ENCODE results near the gene OMP. TPM values are rescaled to one million over a fixed set of nuclear protein-coding genes. Genes with fewer than 3 reads are reported as not detected.

Gene OMP
- total and polyA plus RNA-seq, 3 experiments from 2014 or later = not detected

GRCh38 chr11:77071671-77072605, 30.7 kb upstream of the OMP start:
- ChIA-PET CTCF (interaction anchor here (1.4 kb wide), 2 partner anchors 10 to 19 kb away, joined by 4 to 9 read pairs; no protein-coding TSS in a partner anchor), POLR2A (no interaction called here)
- peak overlapping the region in 6 of 8 donors; percentile 2 to 88 (median 34) for H3K27ac Mint-ChIP-seq

GRCh38 chr11:77072851-77073327, 29.8 kb upstream of the OMP start:
- Mint-ChIP-seq H3K27me3 (no peaks in the 10 kb centered on the region), H3K4me1 (peaks cover 22 to 28% (median 22%) of the 10 kb centered on the region in 3 donors), H3K9me3 (no peaks in the 10 kb centered on the region), H3K27ac (peak overlapping the region in 2 of 8 donors; percentile 4 to 14), H3K36me3 (no peaks in the 10 kb centered on the region), H3K4me3 (peak overlapping the region; percentile 5 to 83 (median 45))
- POLR2A ChIA-PET = interaction anchor here (0.6 kb wide), 1 partner anchor 581 kb away, joined by 4 read pairs; no protein-coding TSS in a partner anchor
- CTCF ChIA-PET = interaction anchor here (1.4 kb wide), 2 partner anchors 9 to 18 kb away, joined by 4 to 9 read pairs; no protein-coding TSS in a partner anchor
- H3K4me3 ChIP-seq (ENCODE audit: low read length) = no peak overlapping the region
- H3K4me1 ChIP-seq (ENCODE audit: insufficient read depth, low read length) = peaks cover 17% of the 10 kb centered on the region
- no peaks in the 10 kb centered on the region for H3K36me3 ChIP-seq (ENCODE audit: insufficient read depth, low read length)
- H3K27ac ChIP-seq (ENCODE audit: low read depth, low read length) = no peak overlapping the region
- no peaks in the 10 kb centered on the region for H3K9me3 ChIP-seq (ENCODE audit: low read length)
- peak in 1 of 5 donors; percentile 40 for DNase-seq
- no peaks in the 10 kb centered on the region for H3K27me3 ChIP-seq (ENCODE audit: insufficient read depth, low read length, poor library complexity, severe bottlenecking)

More at GRCh38 chr11:77071671-77072605, 30.7 kb upstream of the OMP start:
- Mint-ChIP-seq H3K9me3 (no peaks in the 10 kb centered on the region), H3K27me3 (no peaks in the 10 kb centered on the region), H3K36me3 (no peaks in the 10 kb centered on the region), H3K4me3 (peak overlapping the region in 6 of 7 donors; percentile 2 to 73 (median 50)), H3K4me1 (peaks cover 22 to 35% (median 27%) of the 10 kb centered on the region in 3 donors)
- Histone ChIP-seq H3K27me3 (ENCODE audit: insufficient read depth, low read length, poor library complexity, severe bottlenecking) (no peaks in the 10 kb centered on the region), H3K9me3 (ENCODE audit: low read length) (no peaks in the 10 kb centered on the region), H3K36me3 (ENCODE audit: insufficient read depth, low read length) (no peaks in the 10 kb centered on the region), H3K4me1 (ENCODE audit: insufficient read depth, low read length) (peaks cover 25% of the 10 kb centered on the region), H3K4me3 (ENCODE audit: low read length) (no peak overlapping the region), H3K27ac (ENCODE audit: low read depth, low read length) (no peak overlapping the region)
- peak in 1 of 5 donors; percentile 37 for DNase-seq

GRCh38 chr11:77073328-77074001, 29.2 kb upstream of the OMP start:
- DNase-seq = no peak
- ChIA-PET CTCF (interaction anchor here (1.4 kb wide), 2 partner anchors 8 to 18 kb away, joined by 4 to 9 read pairs; no protein-coding TSS in a partner anchor), POLR2A (interaction anchor here (0.6 kb wide), 1 partner anchor 581 kb away, joined by 4 read pairs; no protein-coding TSS in a partner anchor)
- no peaks in the 10 kb centered on the region for H3K36me3 ChIP-seq (ENCODE audit: insufficient read depth, low read length)
- no peaks in the 10 kb centered on the region for H3K9me3 Mint-ChIP-seq
- H3K9me3 ChIP-seq (ENCODE audit: low read length) = no peaks in the 10 kb centered on the region
- no peaks in the 10 kb centered on the region for H3K27me3 Mint-ChIP-seq
- H3K27me3 ChIP-seq (ENCODE audit: insufficient read depth, low read length, poor library complexity, severe bottlenecking) = no peaks in the 10 kb centered on the region
- no peak overlapping the region for H3K4me3 ChIP-seq (ENCODE audit: low read length)
- peak overlapping the region in 2 of 8 donors; percentile 4 to 23 for H3K27ac Mint-ChIP-seq
- H3K36me3 Mint-ChIP-seq = no peaks in the 10 kb centered on the region
- H3K4me1 ChIP-seq (ENCODE audit: insufficient read depth, low read length) = peaks cover 17% of the 10 kb centered on the region
- peaks cover 21 to 28% (median 22%) of the 10 kb centered on the region in 3 donors for H3K4me1 Mint-ChIP-seq
- H3K4me3 Mint-ChIP-seq = peak overlapping the region in 6 of 7 donors; percentile 5 to 83 (median 39)
- no peak overlapping the region for H3K27ac ChIP-seq (ENCODE audit: low read depth, low read length)

GRCh38 chr11:77074205-77074604, 28.4 kb upstream of the OMP start:
- H3K27me3 ChIP-seq (ENCODE audit: insufficient read depth, low read length, poor library complexity, severe bottlenecking) = no peaks in the 10 kb centered on the region
- Mint-ChIP-seq H3K27me3 (no peaks in the 10 kb centered on the region), H3K4me3 (no peak overlapping the region)

GRCh38 chr11:77074626-77075221, 27.9 kb upstream of the OMP start:
- H3K27ac ChIP-seq (ENCODE audit: low read depth, low read length) = no peak overlapping the region
- DNase-seq = peak in 1 of 5 donors; percentile 31
- H3K27me3 ChIP-seq (ENCODE audit: insufficient read depth, low read length, poor library complexity, severe bottlenecking) = no peaks in the 10 kb centered on the region
- no peak overlapping the region for H3K4me3 ChIP-seq (ENCODE audit: low read length)
- Mint-ChIP-seq H3K9me3 (no peaks in the 10 kb centered on the region), H3K36me3 (peaks cover 0 to 3% (median 0%) of the 10 kb centered on the region in 3 donors), H3K27me3 (no peaks in the 10 kb centered on the region), H3K4me1 (peaks cover 21 to 24% (median 24%) of the 10 kb centered on the region in 3 donors), H3K4me3 (no peak overlapping the region), H3K27ac (no peak overlapping the region)
- ChIA-PET CTCF (interaction anchor here (1.3 kb wide), 1 partner anchor 17 kb away, joined by 4 read pairs; no protein-coding TSS in a partner anchor), POLR2A (no interaction called here)
- H3K9me3 ChIP-seq (ENCODE audit: low read length) = no peaks in the 10 kb centered on the region
- H3K4me1 ChIP-seq (ENCODE audit: insufficient read depth, low read length) = peaks cover 17% of the 10 kb centered on the region
- H3K36me3 ChIP-seq (ENCODE audit: insufficient read depth, low read length) = no peaks in the 10 kb centered on the region

More at GRCh38 chr11:77074205-77074604, 28.4 kb upstream of the OMP start:
- Mint-ChIP-seq H3K36me3 (no peaks in the 10 kb centered on the region), H3K9me3 (no peaks in the 10 kb centered on the region), H3K4me1 (peaks cover 21 to 25% (median 22%) of the 10 kb centered on the region in 3 donors), H3K27ac (no peak overlapping the region)
- Histone ChIP-seq H3K36me3 (ENCODE audit: insufficient read depth, low read length) (no peaks in the 10 kb centered on the region), H3K4me1 (ENCODE audit: insufficient read depth, low read length) (peaks cover 17% of the 10 kb centered on the region), H3K4me3 (ENCODE audit: low read length) (no peak overlapping the region), H3K9me3 (ENCODE audit: low read length) (no peaks in the 10 kb centered on the region), H3K27ac (ENCODE audit: low read depth, low read length) (no peak overlapping the region)
- DNase-seq = no peak
- POLR2A ChIA-PET = no interaction called here
- CTCF ChIA-PET = no interaction called here

GRCh38 chr11:77075425-77075905, 27.2 kb upstream of the OMP start:
- DNase-seq = no peak
- Mint-ChIP-seq H3K27me3 (no peaks in the 10 kb centered on the region), H3K4me1 (peaks cover 21 to 26% (median 24%) of the 10 kb centered on the region in 3 donors), H3K4me3 (peak overlapping the region in 1 of 7 donors; percentile 37), H3K36me3 (peaks cover 0 to 3% (median 0%) of the 10 kb centered on the region in 3 donors), H3K9me3 (no peaks in the 10 kb centered on the region), H3K27ac (no peak overlapping the region)
- H3K27ac ChIP-seq (ENCODE audit: low read depth, low read length) = no peak overlapping the region
- no peak overlapping the region for H3K4me3 ChIP-seq (ENCODE audit: low read length)
- H3K4me1 ChIP-seq (ENCODE audit: insufficient read depth, low read length) = peaks cover 17% of the 10 kb centered on the region
- no peaks in the 10 kb centered on the region for H3K27me3 ChIP-seq (ENCODE audit: insufficient read depth, low read length, poor library complexity, severe bottlenecking)
- H3K9me3 ChIP-seq (ENCODE audit: low read length) = no peaks in the 10 kb centered on the region
- POLR2A ChIA-PET = no interaction called here
- H3K36me3 ChIP-seq (ENCODE audit: insufficient read depth, low read length) = no peaks in the 10 kb centered on the region
- CTCF ChIA-PET = interaction anchor here (1.3 kb wide), 1 partner anchor 16 kb away, joined by 4 read pairs; no protein-coding TSS in a partner anchor

GRCh38 chr11:77079666-77080065, 23.0 kb upstream of the OMP start:
- CTCF ChIA-PET = interaction anchor here (0.8 kb wide), 1 partner anchor 12 kb away, joined by 4 read pairs; no protein-coding TSS in a partner anchor
- no peaks in the 10 kb centered on the region for H3K36me3 ChIP-seq (ENCODE audit: insufficient read depth, low read length)
- DNase-seq = no peak
- POLR2A ChIA-PET = no interaction called here
- Mint-ChIP-seq H3K36me3 (peaks cover 0 to 3% (median 0%) of the 10 kb centered on the region in 3 donors), H3K4me3 (no peak overlapping the region), H3K4me1 (peaks cover 13 to 18% (median 18%) of the 10 kb centered on the region in 3 donors), H3K9me3 (no peaks in the 10 kb centered on the region), H3K27ac (no peak overlapping the region), H3K27me3 (no peaks in the 10 kb centered on the region)
- H3K9me3 ChIP-seq (ENCODE audit: low read length) = no peaks in the 10 kb centered on the region
- no peak overlapping the region for H3K4me3 ChIP-seq (ENCODE audit: low read length)
- no peaks in the 10 kb centered on the region for H3K27me3 ChIP-seq (ENCODE audit: insufficient read depth, low read length, poor library complexity, severe bottlenecking)
- no peak overlapping the region for H3K27ac ChIP-seq (ENCODE audit: low read depth, low read length)
- peaks cover 19% of the 10 kb centered on the region for H3K4me1 ChIP-seq (ENCODE audit: insufficient read depth, low read length)

Data from CD8-positive, alpha-beta memory T cell (primary cell).